ENCODE data around the gene MYL10. TPM values are rescaled to one million over a fixed set of nuclear protein-coding genes. Genes with fewer than 3 reads are reported as not detected.

The MYL10 gene
- total and polyA plus RNA-seq, 2 donors (not counting 3 experiments of a cell fraction or from before 2014, with no cell fraction given) = not detected

GRCh38 chr7:101622609-101623173 is 6.4 kb downstream of the MYL10 start:
- TF ChIP-seq POLR2AphosphoS5 (IDR thresholded peaks at IDR 0.05; ENCODE audit: insufficient read depth, low read depth, low read length) (no peak), POLR2A (IDR thresholded peaks at IDR 0.05; ENCODE audit: low read depth, low read length) (no peak), MYC (IDR thresholded peaks at IDR 0.05; ENCODE audit: low read depth, low read length) (no peak), FOS (IDR thresholded peaks at IDR 0.05; ENCODE audit: borderline replicate concordance, insufficient read depth, low read length) (no peak), EZH2 (IDR thresholded peaks at IDR 0.05; ENCODE audit: borderline replicate concordance, low read depth, low read length, severe bottlenecking) (no peak), GATA2 (IDR thresholded peaks at IDR 0.05; ENCODE audit: insufficient read depth, insufficient read length, low read depth, low read length) (no peak), JUN (IDR thresholded peaks at IDR 0.05; ENCODE audit: borderline replicate concordance, insufficient read depth, insufficient read length, low read depth) (no peak)
- TF ChIP-seq, protein P1, sequence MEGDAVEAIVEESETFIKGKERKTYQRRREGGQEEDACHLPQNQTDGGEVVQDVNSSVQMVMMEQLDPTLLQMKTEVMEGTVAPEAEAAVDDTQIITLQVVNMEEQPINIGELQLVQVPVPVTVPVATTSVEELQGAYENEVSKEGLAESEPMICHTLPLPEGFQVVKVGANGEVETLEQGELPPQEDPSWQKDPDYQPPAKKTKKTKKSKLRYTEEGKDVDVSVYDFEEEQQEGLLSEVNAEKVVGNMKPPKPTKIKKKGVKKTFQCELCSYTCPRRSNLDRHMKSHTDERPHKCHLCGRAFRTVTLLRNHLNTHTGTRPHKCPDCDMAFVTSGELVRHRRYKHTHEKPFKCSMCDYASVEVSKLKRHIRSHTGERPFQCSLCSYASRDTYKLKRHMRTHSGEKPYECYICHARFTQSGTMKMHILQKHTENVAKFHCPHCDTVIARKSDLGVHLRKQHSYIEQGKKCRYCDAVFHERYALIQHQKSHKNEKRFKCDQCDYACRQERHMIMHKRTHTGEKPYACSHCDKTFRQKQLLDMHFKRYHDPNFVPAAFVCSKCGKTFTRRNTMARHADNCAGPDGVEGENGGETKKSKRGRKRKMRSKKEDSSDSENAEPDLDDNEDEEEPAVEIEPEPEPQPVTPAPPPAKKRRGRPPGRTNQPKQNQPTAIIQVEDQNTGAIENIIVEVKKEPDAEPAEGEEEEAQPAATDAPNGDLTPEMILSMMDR (IDR thresholded peaks at IDR 0.05; ENCODE audit: extremely low read depth in 1 of 2, insufficient read depth in 1 of 2, low read depth in 1 of 2, low read length in 2 of 2) = no peak
- intact Hi-C loops (cut with micrococcal nuclease) (no loop called here), dilution Hi-C loops (cut with MboI; ENCODE audit: extremely low pct_ligation_motif_present, low sequenced_read_pairs) (no loop called here)
- Histone ChIP-seq H4K20me1 (replicated peaks; ENCODE audit: control insufficient read depth, extremely low read depth, insufficient read depth, low read length) (no peaks in the 10 kb centered on the region), H3K9me3 (replicated peaks; ENCODE audit: control insufficient read depth, insufficient read depth, low read length) (no peaks in the 10 kb centered on the region), H3K4me1 (ENCODE audit: control insufficient read depth, extremely low read depth, insufficient read depth, low read length) (no peaks in the 10 kb centered on the region), H3K4me2 (ENCODE audit: insufficient read depth, low read length) (no peak overlapping the region), H3K4me3 (replicated peaks in 1 of 3; ENCODE audit: insufficient read depth in 1 of 3, low read depth in 1 of 3, low read length in 3 of 3) (no peak overlapping the region), H3K9me1 (replicated peaks; ENCODE audit: control insufficient read depth, extremely low read depth, insufficient read depth, low read length) (no peaks in the 10 kb centered on the region), H3K27ac (ENCODE audit: insufficient read depth, low read depth, low read length) (no peak overlapping the region), H2AFZ (ENCODE audit: low read depth, low read length) (no peak overlapping the region), H3K79me2 (ENCODE audit: control insufficient read depth, insufficient read depth, low read length) (no peaks in the 10 kb centered on the region), H3K9ac (replicated peaks; ENCODE audit: extremely low read depth, insufficient read depth, low read length) (no peak overlapping the region), H3K36me3 (ENCODE audit: control insufficient read depth in 2 of 2, extremely low read depth in 1 of 2, insufficient read depth in 2 of 2, low read length in 2 of 2) (no peaks in the 10 kb centered on the region), H3K27me3 (ENCODE audit: control insufficient read depth in 2 of 2, insufficient read depth in 2 of 2, low read length in 2 of 2) (peaks cover 0 to 7% of the 10 kb centered on the region in 2 experiments)
- BruUV-seq (replicated peaks) = no TSS peak
- CTCF ChIA-PET = interaction anchor here (1.5 to 1.7 kb wide), 2 partner anchors 16 to 20 kb away, joined by 4 read pairs; no protein-coding TSS in a partner anchor
- POLR2A ChIA-PET = no interaction called here
- DNase-seq (ENCODE audit: low read depth, low spot score) (no peak), FAIRE-seq (no peak)

Data from endothelial cell of umbilical vein (primary cell).